CD4-positive, alpha-beta T cell treated with Interleukin-6 for 4 hours (primary cell): ENCODE data around the gene PSG6.
"Not testable (repeated sequence)": the region's sequence is repeated elsewhere in the genome, so short reads cannot be mapped to it uniquely, and the experiment has no call there.

Experiments
- DNase-seq: peaks from one replicate; pipeline ENCODE4 v3.0.0-alpha.2; 2020; ENCODE audit warnings: mixed read lengths

The PSG6 gene

GRCh38 chr19:42917634-42918033 is at the start of gene PSG6:
Gene PSG6 (minus strand): TSS chr19:42917894. CDS start chr19:42917792, 102 bp downstream.
- DNase-seq: not testable (repeated sequence)

- no peak for DNase-seq
Observed at GRCh38 chr19:42965176-42965575, 47.5 kb upstream of the PSG6 start.

GRCh38 chr19:42961119-42961518 is 43.4 kb upstream of the PSG6 start:
- DNase-seq: no peak

GRCh38 chr19:42952126-42952525 is 34.4 kb upstream of the PSG6 start:
- DNase-seq: not testable (repeated sequence)

- DNase-seq: not testable (repeated sequence)
Observed at GRCh38 chr19:42951476-42951875, 33.8 kb upstream of the PSG6 start.

GRCh38 chr19:42942187-42942789 is 24.6 kb upstream of the PSG6 start:
- DNase-seq: no peak

- not testable (repeated sequence) for DNase-seq
Observed at GRCh38 chr19:42937107-42937506, 19.4 kb upstream of the PSG6 start, which contains the start of gene PSG7. Gene PSG7 (minus strand): TSS chr19:42937207. CDS start chr19:42937076, 131 bp downstream.

- DNase-seq: not testable (repeated sequence)
Observed at GRCh38 chr19:42934726-42935125, 17.0 kb upstream of the PSG6 start.

- not testable (repeated sequence) for DNase-seq
Observed at GRCh38 chr19:42934183-42934582, 16.5 kb upstream of the PSG6 start.

- DNase-seq: not testable (repeated sequence)
Observed at GRCh38 chr19:42933412-42933811, 15.7 kb upstream of the PSG6 start.

- DNase-seq: not testable (repeated sequence)
Observed at GRCh38 chr19:42932485-42933101, 14.9 kb upstream of the PSG6 start.

GRCh38 chr19:42930214-42930613 is 12.5 kb upstream of the PSG6 start:
- not testable (repeated sequence) for DNase-seq

GRCh38 chr19:42928896-42929295 is 11.2 kb upstream of the PSG6 start:
- DNase-seq: no peak

- no peak for DNase-seq
Observed at GRCh38 chr19:42926781-42927180, 9.1 kb upstream of the PSG6 start.

- DNase-seq: peak; percentile 6
Observed at GRCh38 chr19:42923106-42923505, 5.4 kb upstream of the PSG6 start.

- not testable (repeated sequence) for DNase-seq
Observed at GRCh38 chr19:42920971-42921370, 3.3 kb upstream of the PSG6 start.

GRCh38 chr19:42919757-42920079 is 2.0 kb upstream of the PSG6 start:
- no peak for DNase-seq

GRCh38 chr19:42919070-42919756 is 1.5 kb upstream of the PSG6 start:
- not testable (repeated sequence) for DNase-seq

GRCh38 chr19:42918377-42919069 is 829 bp upstream of the PSG6 start:
- not testable (repeated sequence) for DNase-seq

GRCh38 chr19:42916931-42917330 is 763 bp downstream of the PSG6 start:
- DNase-seq: not testable (repeated sequence)

- not testable (repeated sequence) for DNase-seq
Observed at GRCh38 chr19:42913516-42913915, 4.2 kb downstream of the PSG6 start.

GRCh38 chr19:42912941-42913340 is 4.8 kb downstream of the PSG6 start:
- not testable (repeated sequence) for DNase-seq

GRCh38 chr19:42911731-42912130 is 6.0 kb downstream of the PSG6 start:
- not testable (repeated sequence) for DNase-seq
